Keratinocyte (primary cell): ENCODE results near the gene GPR137B. TPM values are rescaled to one million over a fixed set of nuclear protein-coding genes. Genes with fewer than 3 reads are reported as not detected.

Experiments used
- DNase-seq: peaks from one replicate; pipeline ENCODE4 v3.0.0-alpha.2; 2011; ENCODE audit warnings: low read depth, missing footprints, low spot score
- FAIRE-seq: peaks from 2 replicates; lab custom pipeline; 2011; peaks lifted over from hg19 to GRCh38; lab: Jason Lieb, UNC
- H2AFZ ChIP-seq: 2 replicates; pipeline ENCODE4 v1.6.0; 2012; ENCODE audit warnings: low read length, control low read depth, inconsistent platforms; ENCODE audit not compliant: control insufficient read depth
- H3K27ac ChIP-seq: 2 replicates; pipeline ENCODE4 v1.5.1; 2011; ENCODE audit warnings: low read length; ENCODE audit not compliant: control insufficient read depth, insufficient read depth
- H3K27me3 ChIP-seq: 3 replicates; pipeline ENCODE4 v1.6.0; 2011; ENCODE audit warnings: low read length; ENCODE audit not compliant: control insufficient read depth, insufficient read depth; ENCODE audit errors: extremely low read depth
- H3K36me3 ChIP-seq, 2 experiments: 2 replicates in 1 of 2; 3 replicates in 1 of 2; pipeline ENCODE4 v1.5.1; 2011; ENCODE audit warnings: low read length in 2 of 2, mild to moderate bottlenecking in 1 of 2; ENCODE audit not compliant: control insufficient read depth in 2 of 2, insufficient read depth in 2 of 2; ENCODE audit errors: extremely low read depth in 1 of 2
- H3K4me1 ChIP-seq: 3 replicates; pipeline ENCODE4 v1.5.1; 2011; ENCODE audit warnings: low read length; ENCODE audit not compliant: control insufficient read depth, insufficient read depth; ENCODE audit errors: extremely low read depth
- H3K4me2 ChIP-seq: 3 replicates; pipeline ENCODE4 v1.6.0; 2011; ENCODE audit warnings: low read depth, low read length; ENCODE audit not compliant: control insufficient read depth, insufficient read depth; ENCODE audit errors: extremely low read depth
- H3K4me3 ChIP-seq, 3 experiments: fragments of 200-600 bp in 1 of 3; sonication (generic) in 1 of 3; 2 replicates in 2 of 3; 3 replicates in 1 of 3; pipeline ENCODE4 v1.5.1; 2011 to 2016; ENCODE audit warnings: low read length in 3 of 3, mild to moderate bottlenecking in 3 of 3, control low read depth in 2 of 3, inconsistent platforms in 1 of 3, low read depth in 1 of 3, mixed read lengths in 1 of 3, mixed run types in 1 of 3, moderate library complexity in 1 of 3; ENCODE audit not compliant: control insufficient read depth in 2 of 3, insufficient read depth in 2 of 3; ENCODE audit errors: extremely low read depth in 1 of 3
- H3K79me2 ChIP-seq: 2 replicates; pipeline ENCODE4 v1.6.0; 2012; ENCODE audit warnings: low read length; ENCODE audit not compliant: control insufficient read depth, insufficient read depth
- H3K9ac ChIP-seq: 3 replicates; pipeline ENCODE4 v1.6.0; 2011; ENCODE audit warnings: low read length; ENCODE audit not compliant: control insufficient read depth, insufficient read depth; ENCODE audit errors: extremely low read depth
- H3K9me1 ChIP-seq: 3 replicates; pipeline ENCODE4 v1.6.0; 2011; ENCODE audit warnings: low read length; ENCODE audit not compliant: control insufficient read depth, insufficient read depth; ENCODE audit errors: extremely low read depth
- H3K9me3 ChIP-seq: 2 replicates; pipeline ENCODE4 v1.5.1; 2012; ENCODE audit warnings: low read depth, low read length; ENCODE audit not compliant: control insufficient read depth
- H4K20me1 ChIP-seq: 3 replicates; pipeline ENCODE4 v1.6.0; 2011; ENCODE audit warnings: low read length; ENCODE audit not compliant: control insufficient read depth, insufficient read depth; ENCODE audit errors: extremely low read depth
- EZH2 ChIP-seq: IDR thresholded peaks from one replicate; pipeline ENCODE4 v1.6.1; 2012; ENCODE audit warnings: inconsistent platforms, mild to moderate bottlenecking, low read length, moderate library complexity
- dilution Hi-C: fragments of 300-500 bp; cut with MboI; formaldehyde crosslinking; loops from one replicate; pipeline ENCODE4 v1.7.0; 2020; ENCODE audit warnings: low sequenced_read_pairs; ENCODE audit not compliant: extremely low pct_ligation_motif_present
- polyA plus RNA-seq, 5 experiments: library from polyadenylated mRNA; depleted of rRNA in 3 of 5; stranded (reverse) in 3 of 5; stranded (forward) in 1 of 5; unstranded in 1 of 5; fragments of >200 nt; gene quantifications; 1 replicate in 1 of 5; 2 replicates in 3 of 5; 3 replicates in 1 of 5; pipeline versions ENCODE4 v1.2.1 to v1.2.3, GENCODE V29; 2011 to 2012; ENCODE audit warnings: missing spikeins in 2 of 5, low read depth in 1 of 5, low replicate concordance in 1 of 5
- TF ChIP-seq, protein P1 (sequence below), 3 experiments: IDR thresholded peaks in 1 of 3; conservative IDR thresholded peaks in 1 of 3; optimal IDR thresholded peaks in 1 of 3; 2 replicates in 2 of 3; 3 replicates in 1 of 3; pipeline versions ENCODE3 to v1.5.1; 2011; ENCODE audit warnings: low read length in 3 of 3, mild to moderate bottlenecking in 3 of 3, moderate library complexity in 2 of 3, control low read depth in 1 of 3, inconsistent platforms in 1 of 3; ENCODE audit not compliant: insufficient read depth in 2 of 3; ENCODE audit errors: extremely low read depth in 1 of 3

The GPR137B gene
- polyA plus RNA-seq, 1 donor (not counting 4 experiments of a cell fraction or from before 2014, with no cell fraction given), result 7.1 TPM

- DNase-seq (no peak), FAIRE-seq (no peak)
- Histone ChIP-seq H3K4me2 (no peak overlapping the region), H3K9me1 (no peaks in the 10 kb centered on the region), H3K4me1 (peaks cover 4% of the 10 kb centered on the region), H3K9ac (no peak overlapping the region), H3K4me3 (no peak overlapping the region), H3K27me3 (no peaks in the 10 kb centered on the region), H4K20me1 (no peaks in the 10 kb centered on the region), H2AFZ (no peak overlapping the region), H3K9me3 (no peaks in the 10 kb centered on the region), H3K27ac (no peak overlapping the region), H3K36me3 (no peaks in the 10 kb centered on the region), H3K79me2 (no peaks in the 10 kb centered on the region)
- dilution Hi-C loops, result no loop called here
- TF ChIP-seq, protein P1, sequence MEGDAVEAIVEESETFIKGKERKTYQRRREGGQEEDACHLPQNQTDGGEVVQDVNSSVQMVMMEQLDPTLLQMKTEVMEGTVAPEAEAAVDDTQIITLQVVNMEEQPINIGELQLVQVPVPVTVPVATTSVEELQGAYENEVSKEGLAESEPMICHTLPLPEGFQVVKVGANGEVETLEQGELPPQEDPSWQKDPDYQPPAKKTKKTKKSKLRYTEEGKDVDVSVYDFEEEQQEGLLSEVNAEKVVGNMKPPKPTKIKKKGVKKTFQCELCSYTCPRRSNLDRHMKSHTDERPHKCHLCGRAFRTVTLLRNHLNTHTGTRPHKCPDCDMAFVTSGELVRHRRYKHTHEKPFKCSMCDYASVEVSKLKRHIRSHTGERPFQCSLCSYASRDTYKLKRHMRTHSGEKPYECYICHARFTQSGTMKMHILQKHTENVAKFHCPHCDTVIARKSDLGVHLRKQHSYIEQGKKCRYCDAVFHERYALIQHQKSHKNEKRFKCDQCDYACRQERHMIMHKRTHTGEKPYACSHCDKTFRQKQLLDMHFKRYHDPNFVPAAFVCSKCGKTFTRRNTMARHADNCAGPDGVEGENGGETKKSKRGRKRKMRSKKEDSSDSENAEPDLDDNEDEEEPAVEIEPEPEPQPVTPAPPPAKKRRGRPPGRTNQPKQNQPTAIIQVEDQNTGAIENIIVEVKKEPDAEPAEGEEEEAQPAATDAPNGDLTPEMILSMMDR (optimal IDR thresholded peaks at IDR 0.05 in 1 of 3, IDR thresholded peaks at IDR 0.05 in 1 of 3, conservative IDR thresholded peaks at IDR 0.05 in 1 of 3; ENCODE audit: extremely low read depth in 1 of 3, insufficient read depth in 2 of 3, low read length in 3 of 3), result no peak
- TF ChIP-seq EZH2, result no peak
Measured at GRCh38 chr1:236129306-236129705, 13.0 kb upstream of the GPR137B start.

GRCh38 chr1:236130372-236130771, 12.0 kb upstream of the GPR137B start:
- Histone ChIP-seq H3K9ac (no peak overlapping the region), H3K4me1 (peaks cover 4% of the 10 kb centered on the region), H2AFZ (no peak overlapping the region), H3K9me3 (no peaks in the 10 kb centered on the region), H3K27ac (no peak overlapping the region), H3K4me3 (no peak overlapping the region), H3K27me3 (no peaks in the 10 kb centered on the region), H3K4me2 (no peak overlapping the region), H4K20me1 (no peaks in the 10 kb centered on the region), H3K79me2 (no peaks in the 10 kb centered on the region), H3K36me3 (no peaks in the 10 kb centered on the region), H3K9me1 (no peaks in the 10 kb centered on the region)
- DNase-seq (no peak), FAIRE-seq (no peak)
- dilution Hi-C loops, result loop anchor here (10.0 kb wide), 1 partner anchor 364 kb away; no protein-coding TSS in a partner anchor
- no peak for TF ChIP-seq EZH2
- TF ChIP-seq, protein P1 (optimal IDR thresholded peaks at IDR 0.05 in 1 of 3, IDR thresholded peaks at IDR 0.05 in 1 of 3, conservative IDR thresholded peaks at IDR 0.05 in 1 of 3; ENCODE audit: extremely low read depth in 1 of 3, insufficient read depth in 2 of 3, low read length in 3 of 3), result no peak
